Gastrocnemius medialis (tissue), 4 donors: ENCODE measurements around the gene TNRC6A. TPM values are rescaled to one million over a fixed set of nuclear protein-coding genes. Genes with fewer than 3 reads are reported as not detected.
A peak's percentile ranks its signal among the peaks of the same experiment; 100 is the strongest.

Experiments
- ATAC-seq, 2 donors: fragments of 150-250 bp; one replicate each; pipeline ENCODE4 v1.9.1; 2016
- DNase-seq, 2 donors: peaks; one replicate each; pipeline ENCODE4 v3.0.0-alpha.2; 2019
- H3K27ac ChIP-seq, 4 donors: fragments of 200-600 bp; sonication (generic); 1 replicate in 1 of 4; 2 replicates in 3 of 4; pipeline ENCODE4 v1.5.1; 2016 to 2018; ENCODE audit warnings: mild to moderate bottlenecking in 2 of 4, moderate library complexity in 1 of 4
- H3K27me3 ChIP-seq, 3 donors: fragments of 200-600 bp; sonication (generic) in 2 of 3; 1 replicate in 1 of 3; 2 replicates in 2 of 3; pipeline versions ENCODE4 v1.5.1 to v1.6.0; 2016 to 2019; ENCODE audit warnings: mild to moderate bottlenecking in 1 of 3, moderate library complexity in 1 of 3
- H3K36me3 ChIP-seq, 2 donors: fragments of 200-600 bp; sonication (generic) in 1 of 2; one replicate each; pipeline ENCODE4 v1.5.1; 2017 to 2018
- H3K4me1 ChIP-seq, 2 donors: fragments of 200-600 bp; sonication (generic) in 1 of 2; one replicate each; pipeline ENCODE4 v1.5.1; 2016 to 2017; ENCODE audit warnings: mild to moderate bottlenecking in 2 of 2
- H3K4me3 ChIP-seq, 4 donors: fragments of 200-600 bp; sonication (generic) in 3 of 4; 1 replicate in 1 of 4; 2 replicates in 3 of 4; pipeline ENCODE4 v1.5.1; 2016 to 2019; ENCODE audit warnings: mild to moderate bottlenecking in 2 of 4
- H3K9me3 ChIP-seq, 3 donors: fragments of 200-600 bp; sonication (generic) in 2 of 3; 1 replicate in 1 of 3; 2 replicates in 2 of 3; pipeline ENCODE4 v1.5.1; 2016 to 2019
- CTCF ChIP-seq, 5 experiments: fragments of 450-650 bp in 3 of 5; fragments of 200-600 bp in 2 of 5; sonication (generic) in 2 of 5; IDR thresholded peaks in 4 of 5; conservative IDR thresholded peaks in 1 of 5; 1 replicate in 4 of 5; 2 replicates in 1 of 5; pipeline ENCODE4 v1.5.1; 2016 to 2019; ENCODE audit warnings: antibody characterized with exemption in 5 of 5, mild to moderate bottlenecking in 3 of 5, moderate library complexity in 3 of 5
- POLR2A ChIP-seq, 2 donors: fragments of 450-650 bp; IDR thresholded peaks; one replicate each; pipeline ENCODE4 v1.6.1; 2017; ENCODE audit warnings: antibody characterized with exemption in 2 of 2, mild to moderate bottlenecking in 2 of 2, moderate library complexity in 2 of 2
- in situ Hi-C, 4 donors: fragments of 200-750 bp; cut with MboI; loops; one replicate each; pipeline versions ENCODE4 v1.15.0 to v1.8.0; 2017; ENCODE audit warnings: low sequenced_read_pairs in 4 of 4
- intact Hi-C: fragments of 100-400 bp; cut with DNase I; formaldehyde crosslinking; loops from one replicate; pipeline ENCODE4 v1.15.1; 2023; ENCODE audit warnings: low total_unique reads
- total RNA-seq, 4 donors: library from RNA; depleted of rRNA; stranded (reverse); fragments of >200 nt; gene quantifications; one replicate each; pipeline versions ENCODE4 v1.1.0 to v1.2.3, GENCODE V29; 2016

The TNRC6A gene
- total RNA-seq, 4 donors from 2014 or later = 16.9 to 26.0 (median 23.1) TPM

- Histone ChIP-seq H3K27me3 (no peaks in the 10 kb centered on the region), H3K36me3 (no peaks in the 10 kb centered on the region), H3K27ac (peak overlapping the region in 3 of 4 donors; percentile 24 to 90 (median 50)), H3K4me1 (peaks cover 38 to 51% of the 10 kb centered on the region in 2 donors), H3K4me3 (no peak overlapping the region), H3K9me3 (no peaks in the 10 kb centered on the region)
- DNase-seq (no peak), ATAC-seq (no peak)
- TF ChIP-seq POLR2A (IDR thresholded peaks at IDR 0.05) = no peak
- no peak for TF ChIP-seq CTCF (IDR thresholded peaks at IDR 0.05 in 4 of 5, conservative IDR thresholded peaks at IDR 0.05 in 1 of 5)
- intact Hi-C loops (no loop called here), in situ Hi-C loops (no loop called here)
Observed at GRCh38 chr16:24759006-24759405, 29.6 kb downstream of the TNRC6A start.

- Histone ChIP-seq H3K27ac (peak overlapping the region; percentile 57 to 90 (median 66)), H3K27me3 (no peaks in the 10 kb centered on the region), H3K4me3 (no peak overlapping the region), H3K4me1 (peaks cover 29 to 51% of the 10 kb centered on the region in 2 donors), H3K36me3 (no peaks in the 10 kb centered on the region), H3K9me3 (no peaks in the 10 kb centered on the region)
- ATAC-seq (no peak), DNase-seq (no peak)
- no peak for TF ChIP-seq POLR2A (IDR thresholded peaks at IDR 0.05)
- no peak for TF ChIP-seq CTCF (IDR thresholded peaks at IDR 0.05 in 4 of 5, conservative IDR thresholded peaks at IDR 0.05 in 1 of 5)
- in situ Hi-C loops = no loop called here
- intact Hi-C loops = no loop called here
Observed at GRCh38 chr16:24761526-24761925, 32.1 kb downstream of the TNRC6A start.

- DNase-seq (no peak), ATAC-seq (peak in 1 of 2 donors; percentile 39)
- H3K9me3 ChIP-seq = no peaks in the 10 kb centered on the region
- in situ Hi-C loops (no loop called here), intact Hi-C loops (no loop called here)
- H3K4me3 ChIP-seq = no peak overlapping the region
- H3K27ac ChIP-seq = peak overlapping the region; percentile 57 to 66 (median 62)
- peaks cover 36 to 47% of the 10 kb centered on the region in 2 donors for H3K4me1 ChIP-seq
- no peaks in the 10 kb centered on the region for H3K36me3 ChIP-seq
- H3K27me3 ChIP-seq = no peaks in the 10 kb centered on the region
- TF ChIP-seq CTCF (IDR thresholded peaks at IDR 0.05 in 4 of 5, conservative IDR thresholded peaks at IDR 0.05 in 1 of 5) (no peak), POLR2A (IDR thresholded peaks at IDR 0.05) (no peak)
Observed at GRCh38 chr16:24764916-24765315, 35.5 kb downstream of the TNRC6A start.

GRCh38 chr16:24766057-24766456, 36.6 kb downstream of the TNRC6A start:
- Histone ChIP-seq H3K4me3 (no peak overlapping the region), H3K27me3 (no peaks in the 10 kb centered on the region), H3K4me1 (peaks cover 36 to 47% of the 10 kb centered on the region in 2 donors), H3K27ac (peak overlapping the region; percentile 57 to 66 (median 62)), H3K36me3 (no peaks in the 10 kb centered on the region), H3K9me3 (no peaks in the 10 kb centered on the region)
- no peak for ATAC-seq
- no peak for DNase-seq
- intact Hi-C loops (no loop called here), in situ Hi-C loops (no loop called here)
- no peak for TF ChIP-seq CTCF (IDR thresholded peaks at IDR 0.05 in 4 of 5, conservative IDR thresholded peaks at IDR 0.05 in 1 of 5)
- TF ChIP-seq POLR2A (IDR thresholded peaks at IDR 0.05) = no peak

- TF ChIP-seq POLR2A (IDR thresholded peaks at IDR 0.05) (no peak), CTCF (IDR thresholded peaks at IDR 0.05 in 4 of 5, conservative IDR thresholded peaks at IDR 0.05 in 1 of 5) (no peak)
- intact Hi-C loops = loop anchor here (10.0 kb wide), 1 partner anchor 205 kb away; no protein-coding TSS in a partner anchor
- Histone ChIP-seq H3K9me3 (no peaks in the 10 kb centered on the region), H3K27me3 (no peaks in the 10 kb centered on the region), H3K4me1 (peaks cover 29 to 41% of the 10 kb centered on the region in 2 donors), H3K36me3 (no peaks in the 10 kb centered on the region), H3K27ac (peak overlapping the region; percentile 2 to 53 (median 52)), H3K4me3 (no peak overlapping the region)
- DNase-seq (no peak), ATAC-seq (no peak)
- in situ Hi-C loops = no loop called here
Observed at GRCh38 chr16:24769806-24770205, 40.4 kb downstream of the TNRC6A start.
